IPS-18c (cell line): ENCODE measurements around the gene SPNS2.

ENCODE experiments used
- H3K4me3 ChIP-seq: 2 replicates; pipeline ENCODE4 v1.7.0; 2013; ENCODE audit warnings: low read depth, mild to moderate bottlenecking, low read length, moderate library complexity; ENCODE audit not compliant: insufficient read depth
- H3K9me3 ChIP-seq: one replicate; pipeline ENCODE4 v1.6.1; 2013; ENCODE audit warnings: mild to moderate bottlenecking, low read length, moderate library complexity; ENCODE audit not compliant: control insufficient read depth, insufficient read depth

SPNS2 gene

GRCh38 chr17:4539025-4539424 is 40.3 kb downstream of the SPNS2 start:
- no peak overlapping the region for H3K4me3 ChIP-seq

GRCh38 chr17:4539576-4540223 is 41.0 kb downstream of the SPNS2 start:
- Histone ChIP-seq H3K4me3 (no peak overlapping the region), H3K9me3 (no peaks in the 10 kb centered on the region)

More at GRCh38 chr17:4539025-4539424, 40.3 kb downstream of the SPNS2 start:
- H3K9me3 ChIP-seq = no peaks in the 10 kb centered on the region

GRCh38 chr17:4540224-4540651 is 41.6 kb downstream of the SPNS2 start:
- Histone ChIP-seq H3K9me3 (no peaks in the 10 kb centered on the region), H3K4me3 (no peak overlapping the region)

- Histone ChIP-seq H3K9me3 (no peaks in the 10 kb centered on the region), H3K4me3 (no peak overlapping the region)
These were observed 42.1 kb downstream of the SPNS2 start for GRCh38 chr17:4540687-4541327.

GRCh38 chr17:4541328-4542002 is 42.8 kb downstream of the SPNS2 start:
- Histone ChIP-seq H3K9me3 (no peaks in the 10 kb centered on the region), H3K4me3 (no peak overlapping the region)

- no peak overlapping the region; the same call in 1 of the 2 replicates for H3K4me3 ChIP-seq
- no peaks in the 10 kb centered on the region for H3K9me3 ChIP-seq
These were observed 43.5 kb downstream of the SPNS2 start for GRCh38 chr17:4542003-4542725.

GRCh38 chr17:4542726-4543191 is 44.1 kb downstream of the SPNS2 start:
- H3K4me3 ChIP-seq = no peak overlapping the region
- no peaks in the 10 kb centered on the region for H3K9me3 ChIP-seq

- Histone ChIP-seq H3K4me3 (no peak overlapping the region), H3K9me3 (no peaks in the 10 kb centered on the region)
These were observed 44.9 kb downstream of the SPNS2 start for GRCh38 chr17:4543557-4544026.

- H3K4me3 ChIP-seq = no peak overlapping the region
- no peaks in the 10 kb centered on the region for H3K9me3 ChIP-seq
These were observed 45.7 kb downstream of the SPNS2 start for GRCh38 chr17:4544135-4544950.

GRCh38 chr17:4544951-4545216 is 46.2 kb downstream of the SPNS2 start:
- H3K9me3 ChIP-seq = no peaks in the 10 kb centered on the region
- no peak overlapping the region for H3K4me3 ChIP-seq

- Histone ChIP-seq H3K4me3 (no peak overlapping the region), H3K9me3 (no peaks in the 10 kb centered on the region)
These were observed 46.7 kb downstream of the SPNS2 start for GRCh38 chr17:4545217-4545951.

- Histone ChIP-seq H3K4me3 (no peak overlapping the region), H3K9me3 (no peaks in the 10 kb centered on the region)
These were observed 48.6 kb downstream of the SPNS2 start for GRCh38 chr17:4547118-4547906.

- Histone ChIP-seq H3K9me3 (no peaks in the 10 kb centered on the region), H3K4me3 (no peak overlapping the region)
These were observed 49.4 kb downstream of the SPNS2 start for GRCh38 chr17:4548061-4548461.

GRCh38 chr17:4548721-4549531 is 50.2 kb downstream of the SPNS2 start:
- Histone ChIP-seq H3K4me3 (no peak overlapping the region), H3K9me3 (no peaks in the 10 kb centered on the region)
